Measurements from ENCODE around the gene KIF26A.

- TF ChIP-seq GATA2 (IDR thresholded peaks at IDR 0.05; ENCODE audit: low read depth, low read length) (no peak), GATA3 (IDR thresholded peaks at IDR 0.05; ENCODE audit: low read depth, low read length) (no peak)
Observed at GRCh38 chr14:104209985-104210816, 71.8 kb downstream of the KIF26A start.

Data from SH-SY5Y (cell line).